Measurements from ENCODE around the gene CENPC.

DNA sequence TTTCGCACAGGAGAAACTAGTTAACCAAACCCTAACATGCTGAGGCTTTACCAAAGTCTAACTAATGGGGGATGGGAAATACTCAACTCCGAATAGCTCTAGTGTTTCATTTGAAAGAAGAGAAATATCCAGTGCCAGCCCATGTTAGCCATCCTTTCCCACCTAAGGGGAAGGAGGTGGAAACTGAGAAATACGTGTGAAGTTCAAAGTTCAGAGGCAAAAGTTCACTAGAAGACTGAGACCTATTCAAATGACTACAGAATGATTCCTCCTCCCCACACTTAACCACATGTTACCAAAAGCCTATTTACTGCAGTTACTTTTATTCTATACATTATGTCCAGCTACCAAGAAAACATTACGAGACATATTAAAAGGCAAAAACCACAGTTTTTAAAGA is 106.3 kb downstream of the CENPC start:
- TF ChIP-seq, protein P1, sequence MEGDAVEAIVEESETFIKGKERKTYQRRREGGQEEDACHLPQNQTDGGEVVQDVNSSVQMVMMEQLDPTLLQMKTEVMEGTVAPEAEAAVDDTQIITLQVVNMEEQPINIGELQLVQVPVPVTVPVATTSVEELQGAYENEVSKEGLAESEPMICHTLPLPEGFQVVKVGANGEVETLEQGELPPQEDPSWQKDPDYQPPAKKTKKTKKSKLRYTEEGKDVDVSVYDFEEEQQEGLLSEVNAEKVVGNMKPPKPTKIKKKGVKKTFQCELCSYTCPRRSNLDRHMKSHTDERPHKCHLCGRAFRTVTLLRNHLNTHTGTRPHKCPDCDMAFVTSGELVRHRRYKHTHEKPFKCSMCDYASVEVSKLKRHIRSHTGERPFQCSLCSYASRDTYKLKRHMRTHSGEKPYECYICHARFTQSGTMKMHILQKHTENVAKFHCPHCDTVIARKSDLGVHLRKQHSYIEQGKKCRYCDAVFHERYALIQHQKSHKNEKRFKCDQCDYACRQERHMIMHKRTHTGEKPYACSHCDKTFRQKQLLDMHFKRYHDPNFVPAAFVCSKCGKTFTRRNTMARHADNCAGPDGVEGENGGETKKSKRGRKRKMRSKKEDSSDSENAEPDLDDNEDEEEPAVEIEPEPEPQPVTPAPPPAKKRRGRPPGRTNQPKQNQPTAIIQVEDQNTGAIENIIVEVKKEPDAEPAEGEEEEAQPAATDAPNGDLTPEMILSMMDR (IDR thresholded peaks at IDR 0.05), result no peak
- TF ChIP-seq POLR2A (IDR thresholded peaks at IDR 0.05), result no peak

Measured in testis (tissue), 2 donors.